Activated effector memory CD4-positive, alpha-beta T cell treated with Interleukin-2 at 50 U/mL for 16 hours (primary cell): ENCODE data around the gene RAB44.
"Not testable (repeated sequence)": the region's sequence is repeated elsewhere in the genome, so short reads cannot be mapped to it uniquely, and the experiment has no call there.

Experiments used
- DNase-seq: peaks from one replicate; pipeline ENCODE4 v3.0.0-alpha.2; 2020

The RAB44 gene, protein sequence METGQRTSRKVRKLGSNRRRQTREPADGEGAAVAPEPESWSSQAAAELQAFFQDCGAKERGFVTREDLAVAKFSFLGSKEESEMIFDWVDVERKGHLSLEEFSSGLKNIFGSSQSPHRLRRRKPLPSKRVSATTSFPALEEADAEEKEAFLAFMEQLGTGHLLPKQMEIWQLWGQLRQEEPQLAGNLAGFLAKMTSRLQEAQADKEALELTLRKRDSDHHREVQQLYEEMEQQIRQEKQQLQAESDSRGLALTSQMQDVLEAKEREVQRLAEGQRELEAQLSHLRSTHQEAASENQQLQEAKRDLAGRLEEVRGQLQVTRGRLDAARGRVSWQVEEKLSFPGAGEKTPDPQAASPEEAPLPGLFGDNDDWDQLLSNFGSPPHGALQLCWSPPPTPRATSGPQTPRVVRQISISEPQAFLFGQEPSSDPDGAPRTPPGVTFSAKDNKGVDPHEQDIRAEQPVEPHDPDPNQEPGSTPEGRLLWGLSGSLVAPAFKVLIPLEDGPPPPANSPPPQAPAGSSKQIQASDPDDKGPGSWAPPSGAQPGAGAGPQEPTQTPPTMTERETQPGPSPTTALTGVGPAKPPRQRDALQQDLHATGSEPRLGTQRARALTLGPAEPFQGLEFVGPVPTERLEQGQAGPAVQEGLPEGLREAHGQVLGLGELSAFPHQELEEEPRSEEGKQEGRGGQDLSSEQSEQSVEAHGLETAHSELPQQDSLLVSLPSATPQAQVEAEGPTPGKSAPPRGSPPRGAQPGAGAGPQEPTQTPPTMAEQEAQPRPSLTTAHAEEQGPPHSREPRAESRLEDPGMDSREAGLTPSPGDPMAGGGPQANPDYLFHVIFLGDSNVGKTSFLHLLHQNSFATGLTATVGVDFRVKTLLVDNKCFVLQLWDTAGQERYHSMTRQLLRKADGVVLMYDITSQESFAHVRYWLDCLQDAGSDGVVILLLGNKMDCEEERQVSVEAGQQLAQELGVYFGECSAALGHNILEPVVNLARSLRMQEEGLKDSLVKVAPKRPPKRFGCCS

GRCh38 chr6:36697481-36697903, at the start of gene RAB44:
TSS of gene RAB44 (plus strand) at chr6:36697826. CDS start at chr6:36704236, 6,410 bp downstream.
- DNase-seq = no peak

- DNase-seq = no peak
Measured at GRCh38 chr6:36649086-36649485, 48.5 kb upstream of the RAB44 start.

DNA sequence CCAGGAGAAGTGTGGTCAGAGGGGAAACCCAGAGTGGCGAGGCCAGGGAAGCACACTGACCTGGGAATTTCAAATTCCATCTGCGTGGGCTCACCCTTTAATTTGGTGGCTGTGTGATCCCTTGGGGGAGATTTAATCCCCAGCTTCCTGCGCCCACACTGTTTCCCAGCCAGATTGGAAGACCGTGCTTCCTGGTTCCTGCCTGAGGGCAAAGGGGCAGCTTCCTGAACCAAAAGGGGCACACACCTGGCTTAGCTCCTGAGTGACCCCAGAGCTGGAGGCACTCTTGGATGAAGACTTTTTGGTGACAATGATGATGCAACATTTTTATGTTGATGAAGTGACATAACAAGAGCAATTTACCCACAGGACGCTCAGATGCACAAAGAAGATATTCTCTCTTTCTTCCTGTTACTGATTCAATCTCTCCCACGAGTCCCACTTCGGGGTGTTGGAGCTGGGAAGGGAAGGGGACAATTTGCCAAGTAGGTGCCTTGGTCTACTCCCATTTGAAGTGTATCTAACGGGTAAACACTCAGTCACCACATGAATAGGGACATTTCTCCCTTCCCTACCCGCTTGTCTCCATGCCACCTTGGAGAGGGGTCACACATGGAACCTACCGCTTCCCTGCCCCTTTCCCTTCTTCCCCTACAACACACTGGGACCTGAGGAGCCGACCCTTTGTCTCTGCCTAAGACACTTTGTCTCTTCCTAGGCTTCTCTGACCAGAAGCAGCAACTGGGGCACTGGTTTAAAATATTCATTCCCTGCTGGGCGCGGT, 47.7 kb upstream of the RAB44 start:
- no peak for DNase-seq

DNA sequence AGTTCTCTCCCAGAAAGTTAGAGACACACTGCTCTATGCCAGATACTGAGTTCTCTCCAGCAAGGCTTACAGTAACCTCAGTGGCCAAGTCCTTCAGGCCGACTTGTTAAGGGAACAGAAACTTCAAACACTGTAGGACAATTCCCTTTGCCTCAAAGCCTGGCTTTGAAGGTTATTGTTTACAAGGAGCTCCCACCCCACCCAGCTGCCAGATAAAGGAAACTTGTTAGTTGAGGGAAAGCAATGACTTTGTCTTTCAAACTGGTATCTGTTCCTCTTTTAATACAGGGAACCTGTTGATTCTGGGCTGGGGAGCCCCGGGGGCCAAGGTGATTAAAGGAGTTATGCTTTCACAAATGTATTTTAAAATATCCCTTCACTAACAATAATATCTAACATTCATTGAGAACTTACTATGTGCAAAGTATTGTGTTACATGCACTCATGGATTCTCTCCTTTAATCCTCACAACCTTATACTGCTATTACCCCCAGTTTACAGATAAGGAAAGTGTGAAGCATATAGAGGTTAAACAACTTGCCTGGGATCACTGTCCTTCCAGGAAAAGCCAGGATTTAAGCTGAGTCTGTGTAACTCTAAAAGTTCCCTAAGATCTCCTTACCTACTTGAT, 46.7 kb upstream of the RAB44 start:
- DNase-seq = no peak

DNA sequence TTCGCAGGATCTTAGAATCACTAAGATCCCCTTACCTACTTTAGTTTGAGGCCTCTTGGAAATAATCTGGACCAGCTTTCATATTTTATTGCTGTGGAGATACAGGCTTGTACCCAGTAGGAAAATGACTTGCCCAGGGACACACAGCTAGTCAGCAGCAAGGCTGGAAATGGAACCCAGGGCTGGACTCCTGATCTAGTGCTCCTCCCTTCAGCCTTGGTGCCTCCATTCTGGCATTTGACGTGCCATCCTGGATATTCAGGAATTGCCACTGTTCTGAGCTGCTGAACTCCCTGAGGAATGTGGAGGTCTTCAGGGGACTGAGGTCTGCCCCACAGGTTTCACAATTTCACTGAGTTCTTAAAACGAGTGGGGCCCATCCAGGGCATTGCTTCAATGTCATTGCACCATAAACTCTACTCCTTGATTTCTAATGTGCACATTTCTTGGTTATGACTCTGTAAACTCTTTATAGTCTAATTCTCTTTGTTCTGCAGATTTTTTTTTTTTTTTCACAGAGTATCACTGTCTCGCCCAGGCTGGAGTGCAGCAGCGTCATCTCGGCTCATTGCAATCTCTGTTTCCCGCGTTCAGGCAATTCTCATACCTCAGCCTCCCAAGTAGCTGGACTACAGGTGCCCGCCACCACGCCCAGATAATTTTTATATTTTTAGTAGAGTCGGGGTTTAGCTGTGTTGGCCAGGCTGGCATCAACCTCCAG, 45.8 kb upstream of the RAB44 start:
- no peak for DNase-seq

- DNase-seq = not testable (repeated sequence)
Measured at GRCh38 chr6:36654469-36654868, 43.2 kb upstream of the RAB44 start.

DNA sequence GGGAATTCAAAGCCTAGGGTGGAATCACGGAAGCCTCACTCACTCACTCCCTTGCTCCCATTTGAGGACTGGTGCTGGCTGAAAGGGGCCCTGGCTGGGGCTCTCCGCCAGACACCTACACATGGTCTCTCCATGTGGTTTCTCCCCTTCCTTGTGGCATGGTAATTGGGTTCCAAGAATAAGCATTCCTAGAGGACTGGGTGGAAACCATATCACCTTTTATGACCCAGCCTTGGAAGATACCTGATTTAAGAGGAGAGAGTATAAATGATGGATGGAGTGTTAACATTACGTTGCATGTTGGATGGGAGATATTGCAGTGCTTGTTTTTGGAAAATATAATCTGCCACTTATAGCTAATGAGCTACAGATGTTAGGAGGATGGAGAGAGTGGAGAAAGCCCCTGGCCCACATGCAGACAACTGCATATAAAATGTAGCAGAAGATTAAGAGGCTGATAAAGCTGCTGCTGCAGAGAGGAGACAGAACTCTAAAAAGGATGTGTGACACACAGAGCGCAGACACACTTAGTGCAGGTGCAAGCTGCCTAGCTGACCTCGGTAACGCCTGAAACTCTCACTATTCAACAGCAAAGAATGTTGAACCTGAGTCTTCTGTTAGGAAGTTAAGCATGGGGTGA, 42.4 kb upstream of the RAB44 start:
- DNase-seq = no peak

DNA sequence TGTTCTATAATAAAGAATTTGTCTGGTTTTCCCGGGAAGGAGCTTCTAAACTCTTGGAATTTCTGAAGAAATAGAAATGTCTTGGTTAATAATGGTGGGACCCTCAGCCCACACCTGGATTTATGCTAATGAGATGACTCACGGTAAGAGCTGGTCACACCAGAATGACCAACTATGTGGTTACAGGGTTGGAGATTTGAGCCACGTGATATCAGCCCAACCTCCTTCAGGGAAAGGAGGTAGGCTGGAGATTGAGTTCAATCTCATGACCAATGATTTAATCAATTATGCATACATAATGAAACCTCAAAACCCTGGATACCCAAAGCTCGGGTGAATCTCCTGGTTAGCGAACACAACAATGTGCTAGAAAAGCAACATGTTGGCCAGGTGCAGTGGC, 41.2 kb upstream of the RAB44 start:
- no peak for DNase-seq

DNA sequence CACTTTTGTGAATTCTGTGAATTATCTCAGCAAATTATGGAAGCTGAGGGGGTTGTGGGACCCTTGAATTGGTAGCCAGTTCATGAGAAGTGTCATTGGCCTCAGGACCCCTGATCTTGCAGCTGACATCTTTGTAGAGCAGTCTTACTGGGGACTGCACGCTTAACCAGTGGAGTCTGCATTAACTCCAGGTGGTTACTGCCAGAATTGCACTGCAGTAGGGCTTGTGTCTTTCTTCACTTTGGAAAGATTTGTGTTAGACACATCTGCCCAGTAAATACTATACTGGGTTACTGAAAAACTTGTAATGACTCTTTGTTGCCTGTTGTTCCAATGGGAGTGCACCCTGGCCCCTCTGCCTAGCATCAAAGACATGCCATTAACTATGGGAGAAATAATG, 40.4 kb upstream of the RAB44 start:
- DNase-seq = no peak

DNA sequence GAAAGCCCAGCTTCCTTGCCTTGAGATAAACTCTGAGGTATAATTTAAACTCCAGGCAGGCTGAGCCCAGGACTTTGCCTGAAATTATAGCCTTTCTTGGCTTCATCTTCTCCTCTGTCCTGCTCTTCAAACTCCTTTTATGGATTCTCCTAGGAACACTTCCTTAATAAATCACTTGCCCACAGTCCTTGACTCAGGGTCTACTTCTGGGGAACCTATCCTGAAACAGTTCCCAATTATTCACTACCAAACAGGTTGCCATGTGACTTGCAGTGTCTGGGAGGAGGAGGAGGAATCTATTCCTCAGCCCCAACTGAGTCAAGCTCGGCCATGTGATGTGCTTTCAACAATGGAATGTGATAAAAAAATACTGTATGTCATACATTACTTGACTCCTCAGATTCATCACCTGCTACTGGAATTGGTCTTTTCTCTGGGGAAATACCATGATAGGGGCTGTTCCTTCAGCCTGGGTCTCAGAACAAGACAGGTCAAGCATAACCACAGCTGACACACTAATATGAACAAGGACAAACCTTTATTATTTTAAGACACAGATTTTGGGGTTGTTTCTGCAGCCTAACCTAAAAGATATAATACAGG, 39.6 kb upstream of the RAB44 start:
- DNase-seq = no peak

DNA sequence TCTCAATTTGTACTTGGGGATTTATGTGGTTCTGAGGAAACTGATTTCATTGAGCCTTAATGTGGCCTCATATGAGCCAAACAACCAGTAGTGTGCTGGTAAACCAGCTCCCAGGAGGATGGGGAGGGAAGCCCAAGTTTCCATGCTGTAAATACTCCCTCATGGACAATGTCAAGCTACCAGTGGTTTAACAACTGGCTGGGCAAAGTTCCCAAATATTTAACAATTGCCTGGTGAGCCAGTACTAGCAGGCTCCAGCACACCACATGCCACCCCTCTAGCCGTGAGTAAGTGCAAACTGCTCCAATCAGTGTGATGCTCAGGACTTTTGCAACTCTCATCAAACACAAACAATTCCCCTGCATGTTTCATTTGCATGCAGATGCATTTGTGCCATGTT, 38.4 kb upstream of the RAB44 start:
- no peak for DNase-seq

- no peak for DNase-seq
Measured at GRCh38 chr6:36660771-36661471, 36.7 kb upstream of the RAB44 start.

DNA sequence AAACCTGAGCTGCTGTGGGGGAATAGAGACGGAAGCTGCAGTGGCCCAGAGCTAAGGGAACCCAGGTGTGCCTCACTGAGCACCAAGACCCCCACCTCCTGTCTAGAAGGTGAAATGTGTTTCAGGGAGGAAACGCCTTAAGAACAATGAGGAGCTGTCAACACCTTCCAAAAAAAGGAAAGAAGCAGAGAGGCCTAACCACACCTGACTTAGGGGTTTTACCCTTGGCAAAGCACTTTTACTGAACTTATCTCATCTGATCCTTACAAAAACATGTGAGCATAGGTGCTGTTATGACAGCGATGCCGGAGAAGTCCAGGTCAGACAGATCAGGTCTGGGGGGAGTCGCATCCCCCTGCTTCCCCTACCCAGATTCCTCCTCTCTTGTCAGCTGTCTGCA, 35.2 kb upstream of the RAB44 start:
- DNase-seq = no peak

GRCh38 chr6:36662827-36663256, 34.8 kb upstream of the RAB44 start:
- no peak for DNase-seq

DNA sequence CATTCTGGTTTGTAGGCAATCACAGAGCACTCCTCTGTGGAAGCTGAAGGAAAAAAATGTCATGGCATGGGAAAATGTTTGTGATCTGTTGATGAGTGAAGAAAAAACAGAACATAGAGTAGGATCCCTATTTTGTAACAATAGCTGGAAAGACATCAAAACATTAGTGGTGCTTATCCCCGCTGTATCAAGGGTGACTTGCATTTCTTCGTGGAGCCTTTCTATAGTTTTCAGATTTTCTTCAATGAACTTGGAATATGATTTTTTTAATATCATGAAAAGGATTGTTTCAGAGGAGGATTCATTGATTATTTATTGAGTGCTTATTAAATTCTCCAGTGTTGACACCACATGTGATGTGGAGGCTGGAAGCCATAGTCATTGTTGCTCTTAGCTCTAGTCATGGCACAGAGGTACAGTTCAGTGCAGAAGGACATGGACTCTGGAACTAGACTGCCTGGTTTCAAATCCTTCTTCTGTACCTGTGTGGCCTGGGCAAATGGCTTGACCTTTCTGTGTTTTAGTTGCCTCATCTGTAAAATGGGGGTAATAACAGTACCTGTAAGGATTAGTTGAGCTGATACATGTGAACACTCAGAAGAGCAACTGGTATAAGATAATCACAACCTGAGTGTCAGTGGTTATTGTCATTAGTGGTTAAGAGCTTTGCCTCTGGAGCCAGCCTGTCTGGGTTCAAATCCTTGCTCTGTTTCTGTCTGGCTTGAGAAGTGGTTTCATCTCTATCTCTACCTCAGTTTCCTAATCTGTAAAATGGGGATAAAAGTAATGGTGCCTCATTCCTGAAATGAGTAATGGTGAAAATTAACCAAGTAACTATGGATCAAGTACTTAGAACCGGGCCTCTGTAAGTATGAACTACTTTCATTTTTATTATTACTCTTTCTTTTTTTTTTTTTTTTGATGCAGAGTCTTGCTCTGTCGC, 33.9 kb upstream of the RAB44 start:
- DNase-seq = no peak

DNA sequence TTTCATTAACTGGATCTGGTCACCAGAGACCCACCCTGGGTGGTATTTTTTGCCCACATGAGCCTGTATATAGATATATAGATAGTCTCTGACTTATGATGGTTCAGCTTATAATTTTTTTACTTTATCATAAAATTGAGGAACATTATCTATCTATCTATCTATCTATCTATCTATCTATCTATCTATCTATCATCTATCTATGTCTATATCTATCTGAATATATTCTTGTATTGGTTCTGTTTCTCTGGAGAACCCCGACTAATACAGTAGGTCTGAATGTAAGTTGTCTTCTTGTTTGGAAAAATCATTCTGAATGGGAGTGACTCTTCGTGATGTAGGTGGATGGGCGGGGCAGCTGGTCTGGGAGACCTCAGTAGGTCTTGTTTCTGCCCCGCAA, 32.4 kb upstream of the RAB44 start:
- DNase-seq = no peak

- no peak for DNase-seq
Measured at GRCh38 chr6:36666287-36666686, 31.3 kb upstream of the RAB44 start.

DNA sequence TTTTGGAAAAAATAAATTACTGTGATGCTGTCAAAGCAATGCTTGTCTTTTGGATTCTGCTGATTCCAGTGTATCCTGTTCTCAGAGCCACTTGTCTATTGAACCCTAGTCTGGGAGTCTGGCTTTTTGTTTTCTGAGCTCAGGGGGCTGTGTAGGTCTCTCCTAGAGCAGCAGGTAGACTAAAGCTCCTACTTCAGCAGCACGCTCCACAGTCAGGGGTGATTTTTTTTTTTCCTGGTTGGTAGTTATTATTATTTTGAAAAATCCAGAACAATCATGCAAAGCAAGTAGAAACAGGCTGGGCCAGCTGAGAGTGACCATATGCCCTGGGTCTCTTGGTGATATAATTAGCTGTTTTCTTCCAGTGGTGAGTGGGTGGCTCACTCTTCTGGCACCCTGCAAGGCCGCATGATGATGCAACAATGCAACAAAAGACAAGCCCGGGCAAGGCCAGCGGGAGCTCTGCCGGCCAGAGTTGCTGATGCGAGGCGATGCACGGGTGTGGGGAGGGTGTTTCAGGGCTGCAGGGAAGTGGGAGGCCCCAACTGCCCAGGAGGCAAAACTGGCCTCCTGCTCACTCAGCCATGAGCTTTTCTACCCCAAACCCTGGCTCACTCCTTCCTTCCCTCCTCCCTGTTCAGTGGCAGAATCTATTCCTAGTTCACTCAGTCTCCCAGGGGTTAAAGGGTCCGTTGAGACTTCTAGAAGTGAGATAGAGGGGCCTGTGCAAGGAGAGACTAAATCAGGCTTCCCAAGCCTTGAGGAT, 30.6 kb upstream of the RAB44 start:
- DNase-seq = no peak
